GM10248 (cell line): ENCODE data around the gene SUSD4.
"Not testable (repeated sequence)": the region's sequence is repeated elsewhere in the genome, so short reads cannot be mapped to it uniquely, and the experiment has no call there.

ENCODE experiments used
- CTCF ChIA-PET: fragments of 300-600 bp; sonication (Branson Sonifier 250); formaldehyde crosslinking; extraction: SDS; loops from one replicate; lab custom pipeline; 2021; ENCODE audit warnings: antibody characterized with exemption; lab: Yijun Ruan, JAX
- POLR2A ChIA-PET: fragments of 350-650 bp; sonication (Branson Sonifier 250); formaldehyde crosslinking; extraction: SDS; loops from one replicate; lab custom pipeline; 2020; ENCODE audit warnings: antibody characterized with exemption; lab: Yijun Ruan, JAX
- DNase-seq: peaks from one replicate; pipeline ENCODE4 v3.0.0; 2012; ENCODE audit errors: extremely low spot score
- CTCF ChIP-seq: IDR thresholded peaks from 2 replicates; pipeline ENCODE4 v1.5.1; 2012; ENCODE audit warnings: mild to moderate bottlenecking, low read depth; ENCODE audit errors: extremely low read depth, missing control alignments, control extremely low read depth

The SUSD4 gene

DNA sequence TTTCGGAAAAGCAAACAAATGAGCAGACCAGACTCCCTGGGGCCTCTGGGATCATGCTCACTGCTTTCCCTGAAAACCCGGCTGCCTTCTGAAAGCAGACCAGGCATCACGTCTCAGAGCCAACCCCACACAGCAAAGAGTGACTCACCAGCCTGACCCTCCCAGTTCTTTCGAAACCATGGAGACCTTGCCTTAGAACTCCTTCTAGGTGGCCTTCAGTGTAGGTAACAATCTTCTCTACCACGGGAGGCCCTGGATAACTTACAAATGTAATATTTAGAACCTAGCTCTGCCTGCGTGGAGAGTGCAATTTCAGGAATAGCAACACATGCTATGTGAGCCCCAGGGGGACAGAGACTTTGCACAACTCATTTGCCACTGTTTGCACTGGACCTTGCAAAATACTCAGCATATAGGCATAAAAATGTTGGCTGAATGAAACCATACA, 105.2 kb downstream of the SUSD4 start:
- ChIA-PET POLR2A (no interaction called here), CTCF (no interaction called here)
- TF ChIP-seq CTCF = no peak
- DNase-seq = no peak

- DNase-seq = no peak
- no peak for TF ChIP-seq CTCF
- POLR2A ChIA-PET = no interaction called here
- CTCF ChIA-PET = no interaction called here
Observed at GRCh38 chr1:223257856-223258550, 106.0 kb downstream of the SUSD4 start.

DNA sequence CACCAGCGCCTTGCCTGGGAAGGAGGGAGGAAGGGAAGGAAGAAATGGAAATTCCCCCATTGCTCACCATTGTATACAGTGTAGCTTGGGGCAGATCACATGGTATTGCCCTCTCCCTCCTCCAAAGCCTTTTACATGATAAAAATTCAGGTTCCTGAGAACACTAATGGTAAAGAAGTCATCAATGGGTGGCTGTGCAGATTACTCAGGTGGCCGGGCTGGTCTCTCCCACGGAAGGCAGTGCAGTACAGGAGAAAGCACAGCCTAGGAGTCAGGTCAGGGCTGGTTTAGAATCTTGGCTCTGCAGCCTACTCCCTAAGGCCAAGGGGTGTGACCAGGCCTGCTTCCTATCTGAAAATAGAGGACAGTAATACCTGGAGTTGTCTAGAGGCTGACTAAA, 107.9 kb downstream of the SUSD4 start:
- no peak for DNase-seq
- ChIA-PET CTCF (interaction anchor here (1.1 to 1.7 kb wide), 2 partner anchors 11 to 17 kb away, joined by 3 to 5 read pairs; no protein-coding TSS in a partner anchor), POLR2A (no interaction called here)
- no peak for TF ChIP-seq CTCF

DNA sequence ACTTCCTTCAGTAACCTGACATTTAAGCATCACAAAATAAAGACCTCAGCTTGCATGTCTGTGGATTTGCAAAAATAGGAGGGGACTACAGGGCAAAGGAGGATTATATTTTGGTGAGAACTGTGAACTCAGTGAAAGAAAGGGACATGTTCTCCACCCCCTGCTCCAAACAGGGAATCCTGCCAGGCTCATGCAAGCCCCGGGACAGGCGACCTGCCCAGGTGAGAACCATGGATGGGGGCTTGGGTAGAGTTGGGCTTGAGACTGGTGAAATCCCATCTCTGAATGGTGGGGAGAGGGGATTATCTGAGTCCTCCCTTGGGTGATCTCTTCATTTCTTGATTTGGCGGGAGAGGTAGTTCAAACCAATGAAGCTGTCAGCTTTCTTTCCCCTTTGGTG, 110.1 kb downstream of the SUSD4 start:
- no peak for DNase-seq
- ChIA-PET CTCF (interaction anchor here (0.8 kb wide), 1 partner anchor 23 kb away, joined by 3 read pairs; no protein-coding TSS in a partner anchor), POLR2A (no interaction called here)
- no peak for TF ChIP-seq CTCF

- CTCF ChIA-PET, POLR2A ChIA-PET: not testable (repeated sequence)
Observed at GRCh38 chr1:223251387-223251786, 112.6 kb downstream of the SUSD4 start.

GRCh38 chr1:223250632-223251015, 113.4 kb downstream of the SUSD4 start:
- no peak for DNase-seq
- ChIA-PET CTCF (no interaction called here), POLR2A (no interaction called here)
- TF ChIP-seq CTCF = no peak

More at GRCh38 chr1:223251387-223251786, 112.6 kb downstream of the SUSD4 start:
- not testable (repeated sequence) for DNase-seq

DNA sequence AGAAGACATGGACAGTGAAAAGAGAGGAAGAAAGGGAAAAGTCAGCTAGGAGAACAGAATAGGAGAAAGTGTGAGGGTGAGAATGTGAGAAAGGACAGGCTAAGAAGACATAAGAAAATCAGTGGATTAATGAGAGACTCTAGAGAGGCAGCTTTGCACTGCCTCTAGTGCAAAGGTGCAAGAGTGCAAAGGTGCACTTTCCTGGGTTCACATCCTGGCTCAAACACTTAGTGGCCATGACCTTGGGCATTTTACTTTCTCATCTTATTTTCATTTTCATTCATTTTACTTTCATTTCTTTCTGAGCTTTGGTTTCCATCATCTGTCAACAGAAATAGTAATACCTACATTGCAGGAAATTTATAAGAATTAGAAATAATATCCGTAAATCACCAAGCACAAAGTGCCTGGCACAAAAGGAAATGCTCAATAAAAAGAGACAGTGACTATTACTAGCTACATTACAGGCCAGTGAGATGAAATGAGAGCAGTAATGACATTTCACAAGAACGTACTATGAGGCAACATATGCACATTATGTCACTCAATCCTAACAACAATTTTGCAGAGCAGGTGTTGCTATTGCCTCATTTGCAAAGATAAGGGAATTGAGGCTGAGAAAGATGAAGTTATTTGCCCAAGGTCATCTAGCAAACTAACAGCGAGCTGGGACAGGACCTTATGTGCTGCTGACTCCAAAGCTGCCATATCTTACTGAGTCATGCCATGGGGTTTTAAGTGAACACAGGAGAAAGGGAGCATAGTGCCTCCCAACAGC, 113.9 kb downstream of the SUSD4 start:
- POLR2A ChIA-PET = no interaction called here
- no peak for DNase-seq
- no peak for TF ChIP-seq CTCF
- CTCF ChIA-PET = no interaction called here
